Measurements from ENCODE around the gene TM4SF1.

The TM4SF1 gene

GRCh38 chr3:149377408-149378364 is at the start of gene TM4SF1:
Gene TM4SF1 (minus strand): TSS chr3:149377649. CDS start chr3:149377547, 102 bp downstream.
- DNase-seq (ENCODE audit: low spot score): peak; percentile 82

- DNase-seq (ENCODE audit: low spot score): no peak
Measured at GRCh38 chr3:149426325-149426724, 48.9 kb upstream of the TM4SF1 start.

GRCh38 chr3:149424918-149425317 is 47.5 kb upstream of the TM4SF1 start:
- no peak for DNase-seq (ENCODE audit: low spot score)

- DNase-seq (ENCODE audit: low spot score): no peak
Measured at GRCh38 chr3:149421764-149422163, 44.3 kb upstream of the TM4SF1 start.

GRCh38 chr3:149419816-149420215 is 42.4 kb upstream of the TM4SF1 start:
- DNase-seq (ENCODE audit: low spot score): no peak

GRCh38 chr3:149417727-149418126 is 40.3 kb upstream of the TM4SF1 start:
- DNase-seq (ENCODE audit: low spot score): no peak

GRCh38 chr3:149417174-149417573 is 39.7 kb upstream of the TM4SF1 start:
- DNase-seq (ENCODE audit: low spot score): peak; percentile 28

GRCh38 chr3:149415484-149415883 is 38.0 kb upstream of the TM4SF1 start:
- DNase-seq (ENCODE audit: low spot score): peak; percentile 7

- no peak for DNase-seq (ENCODE audit: low spot score)
Measured at GRCh38 chr3:149414557-149415231, 37.2 kb upstream of the TM4SF1 start.

- DNase-seq (ENCODE audit: low spot score): no peak
Measured at GRCh38 chr3:149411583-149411982, 34.1 kb upstream of the TM4SF1 start.

GRCh38 chr3:149409351-149409750 is 31.9 kb upstream of the TM4SF1 start:
- no peak for DNase-seq (ENCODE audit: low spot score)

GRCh38 chr3:149407898-149408297 is 30.4 kb upstream of the TM4SF1 start:
- DNase-seq (ENCODE audit: low spot score): no peak

GRCh38 chr3:149406244-149406752 is 28.8 kb upstream of the TM4SF1 start:
- DNase-seq (ENCODE audit: low spot score): no peak

- no peak for DNase-seq (ENCODE audit: low spot score)
Measured at GRCh38 chr3:149403443-149403842, 26.0 kb upstream of the TM4SF1 start.

GRCh38 chr3:149402481-149402880 is 25.0 kb upstream of the TM4SF1 start:
- no peak for DNase-seq (ENCODE audit: low spot score)

GRCh38 chr3:149401926-149402310 is 24.5 kb upstream of the TM4SF1 start:
- DNase-seq (ENCODE audit: low spot score): no peak

- no peak for DNase-seq (ENCODE audit: low spot score)
Measured at GRCh38 chr3:149401212-149401925, 23.9 kb upstream of the TM4SF1 start.

- DNase-seq (ENCODE audit: low spot score): no peak
Measured at GRCh38 chr3:149400645-149401044, 23.2 kb upstream of the TM4SF1 start.

- no peak for DNase-seq (ENCODE audit: low spot score)
Measured at GRCh38 chr3:149398296-149398695, 20.8 kb upstream of the TM4SF1 start.

GRCh38 chr3:149397528-149397927 is 20.1 kb upstream of the TM4SF1 start:
- no peak for DNase-seq (ENCODE audit: low spot score)

GRCh38 chr3:149396476-149396875 is 19.0 kb upstream of the TM4SF1 start:
- DNase-seq (ENCODE audit: low spot score): no peak

All from SW480 (cell line).